Measurements from ENCODE around the gene FBLN1.
"Not testable (repeated sequence)": the region's sequence is repeated elsewhere in the genome, so short reads cannot be mapped to it uniquely, and the experiment has no call there.

FBLN1 gene

DNA sequence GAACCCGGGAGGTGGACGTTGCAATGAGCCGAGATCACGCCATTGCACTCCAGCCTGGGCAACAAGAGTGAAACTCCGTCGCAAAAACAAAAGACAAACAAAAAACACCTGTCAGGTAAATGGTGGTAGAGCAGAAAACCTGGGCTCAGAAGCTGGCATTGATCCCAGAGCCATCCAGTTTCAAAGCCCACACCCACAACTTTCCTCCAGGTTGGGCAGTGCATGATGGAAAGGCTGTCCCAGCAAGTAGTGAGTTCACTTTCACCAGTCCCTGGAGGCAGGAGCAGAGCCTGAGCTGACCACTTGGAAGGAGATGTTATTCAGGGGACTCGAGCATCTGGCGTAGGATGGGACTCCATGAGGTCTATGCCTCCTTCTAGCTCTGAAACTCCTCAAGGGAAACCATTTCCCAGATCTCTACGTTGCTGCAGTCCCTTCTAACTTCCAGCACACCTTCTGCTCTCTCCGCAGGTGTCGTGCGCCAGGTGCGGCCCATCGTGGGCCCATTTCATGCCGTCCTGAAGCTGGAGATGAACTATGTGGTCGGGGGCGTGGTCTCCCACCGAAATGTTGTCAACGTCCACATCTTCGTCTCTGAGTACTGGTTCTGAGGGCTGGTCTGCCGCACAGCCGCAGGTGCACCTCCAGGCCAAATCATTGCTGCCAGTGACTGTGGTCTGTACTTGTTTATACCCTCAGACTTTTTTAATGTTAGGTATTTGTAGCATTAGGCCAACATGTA, 97.3 kb downstream of the FBLN1 start:
- Mint-ChIP-seq H3K27me3 (ENCODE audit: low read depth) (no peaks in the 10 kb centered on the region), H3K4me3 (no peak overlapping the region), H3K36me3 (ENCODE audit: low read depth) (no peaks in the 10 kb centered on the region), H3K27ac (no peak overlapping the region), H3K4me1 (ENCODE audit: low read depth) (no peaks in the 10 kb centered on the region), H3K9me3 (peaks cover 4% of the 10 kb centered on the region)
- no peak for DNase-seq (ENCODE audit: low spot score)

DNA sequence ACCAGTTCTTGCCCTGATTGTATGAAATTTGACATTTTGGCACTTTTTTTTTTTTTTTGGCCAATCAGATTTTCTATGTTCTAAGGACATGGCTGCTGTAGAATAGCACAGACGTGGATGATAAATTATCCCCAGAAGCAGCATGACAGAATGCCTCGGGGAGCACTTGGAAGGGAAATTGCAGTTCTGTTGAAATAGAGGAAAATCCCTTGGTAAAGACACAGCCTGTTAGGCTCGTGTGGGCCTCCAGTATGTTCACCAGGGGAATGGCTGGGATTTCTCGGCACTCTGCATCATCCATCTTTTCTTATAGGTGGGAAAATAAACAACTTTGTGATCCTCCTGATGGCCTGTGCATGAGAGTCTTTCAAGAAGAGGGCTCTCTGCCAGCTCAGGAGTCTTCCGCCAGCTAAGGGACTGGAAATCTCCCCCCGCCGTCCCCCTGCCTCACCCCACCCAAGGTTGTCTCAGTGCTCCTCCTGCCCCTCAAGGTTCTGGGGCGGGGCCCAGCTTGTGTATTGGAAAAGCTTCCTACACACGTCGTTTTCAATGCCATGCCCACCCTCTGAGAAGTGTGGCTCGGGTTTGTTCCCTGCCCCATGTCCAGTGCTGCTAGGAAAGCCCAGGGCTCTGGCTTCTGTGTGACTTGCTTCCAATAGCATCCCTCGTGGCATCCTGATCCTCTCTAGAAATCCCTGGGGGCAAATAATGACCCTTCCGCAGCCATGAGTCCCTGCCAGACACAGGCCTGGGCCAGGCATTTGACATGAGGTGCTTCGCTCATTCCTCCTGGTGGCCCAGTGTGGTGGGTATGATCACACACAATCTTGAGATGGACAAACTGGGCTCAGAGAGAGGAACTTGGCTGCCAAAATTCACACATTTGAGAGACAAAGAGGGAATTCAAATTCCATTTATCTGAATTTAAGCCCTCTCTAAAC, 98.4 kb downstream of the FBLN1 start:
- no peaks in the 10 kb centered on the region for H3K36me3 Mint-ChIP-seq (ENCODE audit: low read depth)
- H3K4me3 Mint-ChIP-seq, result no peak overlapping the region
- H3K9me3 Mint-ChIP-seq, result no peaks in the 10 kb centered on the region
- H3K4me1 Mint-ChIP-seq (ENCODE audit: low read depth), result no peaks in the 10 kb centered on the region
- no peak for DNase-seq (ENCODE audit: low spot score)
- no peaks in the 10 kb centered on the region for H3K27me3 Mint-ChIP-seq (ENCODE audit: low read depth)
- no peak overlapping the region for H3K27ac Mint-ChIP-seq

DNA sequence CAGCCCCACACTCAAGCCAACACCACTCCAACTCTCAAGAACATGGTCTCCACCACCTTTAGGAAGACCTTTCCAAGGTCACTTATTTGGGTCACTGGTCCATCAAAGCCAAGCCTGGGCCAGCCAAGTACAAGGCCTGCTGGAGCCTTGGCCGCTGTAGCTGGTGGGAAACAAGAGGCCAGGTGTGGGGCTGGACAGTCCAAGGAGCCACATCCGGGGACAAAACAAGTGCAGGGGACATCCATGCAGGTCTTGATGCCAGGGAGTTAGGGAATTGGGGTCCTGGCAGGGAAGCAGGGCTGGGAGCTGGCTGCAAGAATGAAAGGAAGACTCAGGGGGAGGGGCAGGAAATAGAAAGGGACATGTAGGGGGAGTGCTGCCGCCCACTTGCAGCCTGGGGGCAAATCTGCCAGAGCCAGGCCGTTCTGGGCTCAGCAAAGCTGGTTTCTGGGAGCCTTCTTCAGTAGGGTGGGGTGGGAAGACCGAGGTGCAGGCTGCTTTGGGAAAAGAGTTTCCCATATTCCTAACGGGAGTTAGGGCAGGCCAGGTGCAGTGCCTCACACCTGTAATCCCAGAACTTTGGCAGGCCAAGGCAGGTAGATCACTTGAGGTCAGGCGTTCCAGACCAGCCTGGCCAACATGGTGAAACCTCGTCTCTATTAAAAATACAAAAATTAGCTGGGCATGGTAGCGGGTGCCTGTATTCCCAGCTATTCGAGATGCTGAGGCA, 99.5 kb downstream of the FBLN1 start:
- Mint-ChIP-seq H3K36me3 (ENCODE audit: low read depth) (no peaks in the 10 kb centered on the region), H3K4me1 (ENCODE audit: low read depth) (no peaks in the 10 kb centered on the region), H3K9me3 (no peaks in the 10 kb centered on the region), H3K27ac (no peak overlapping the region), H3K4me3 (no peak overlapping the region), H3K27me3 (ENCODE audit: low read depth) (peaks cover 2% of the 10 kb centered on the region)
- no peak for DNase-seq (ENCODE audit: low spot score)

DNA sequence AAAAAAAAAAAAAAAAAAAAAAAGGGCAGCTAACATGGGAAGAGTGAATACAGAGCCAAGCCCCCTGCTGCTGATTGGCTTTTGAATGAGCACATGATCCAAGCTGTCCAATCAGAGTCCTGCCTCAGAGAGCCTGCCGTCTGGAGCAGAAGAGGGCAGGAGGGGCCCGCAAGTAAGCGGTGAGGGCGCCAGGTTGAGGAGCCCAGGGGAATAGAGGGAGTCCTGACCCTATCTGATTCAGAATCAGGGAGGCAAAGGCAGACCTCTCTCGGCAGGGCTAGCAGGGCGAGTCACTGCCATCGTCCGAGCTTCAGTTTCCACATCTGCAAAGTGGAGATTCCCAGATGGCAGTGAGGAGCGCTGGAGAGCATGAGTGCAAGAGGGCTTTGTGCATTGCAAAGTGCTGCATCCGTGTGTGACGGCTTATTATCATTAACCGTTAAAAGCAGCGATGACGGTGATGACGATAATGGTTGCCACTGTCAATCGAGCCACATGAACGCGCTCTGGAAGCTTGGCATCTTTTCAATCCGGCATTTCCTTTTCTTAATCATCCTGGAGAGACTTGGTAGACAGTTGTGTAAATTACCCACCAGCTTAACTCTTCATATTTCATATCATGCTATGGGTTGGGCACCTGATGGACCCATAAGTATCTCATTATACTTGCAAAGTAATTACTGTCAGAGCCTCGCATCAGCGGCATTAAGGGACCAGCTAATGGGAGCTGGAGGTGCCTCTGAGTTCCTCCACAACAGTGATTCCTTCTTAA, 100.3 kb downstream of the FBLN1 start:
- H3K27me3 Mint-ChIP-seq (ENCODE audit: low read depth), result peaks cover 2% of the 10 kb centered on the region
- no peak overlapping the region for H3K27ac Mint-ChIP-seq
- H3K4me1 Mint-ChIP-seq (ENCODE audit: low read depth), result no peaks in the 10 kb centered on the region
- H3K36me3 Mint-ChIP-seq (ENCODE audit: low read depth), result no peaks in the 10 kb centered on the region
- no peaks in the 10 kb centered on the region for H3K9me3 Mint-ChIP-seq
- no peak overlapping the region for H3K4me3 Mint-ChIP-seq
- DNase-seq (ENCODE audit: low spot score), result no peak

DNA sequence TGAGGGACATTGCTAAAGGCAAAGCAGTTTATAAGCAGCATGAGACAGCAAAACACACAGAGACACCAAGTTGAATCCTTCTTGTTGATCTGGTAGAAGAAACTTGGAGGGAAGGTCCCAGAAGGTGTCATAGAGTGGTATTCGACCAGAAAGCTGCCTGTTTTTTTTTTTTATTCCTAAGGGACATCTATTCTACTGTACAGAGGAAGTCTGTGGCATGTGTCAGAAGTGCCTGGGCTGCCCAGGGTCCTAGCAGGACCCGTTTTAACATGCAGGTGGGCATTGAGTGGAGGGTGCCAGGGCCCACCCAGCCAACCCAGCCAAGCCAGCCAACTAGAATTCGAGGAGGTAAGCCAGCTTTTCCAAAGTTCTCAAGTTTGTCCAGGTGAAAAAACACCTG, 100.9 kb downstream of the FBLN1 start:
- H3K27ac Mint-ChIP-seq, result no peak overlapping the region
- H3K36me3 Mint-ChIP-seq (ENCODE audit: low read depth), result no peaks in the 10 kb centered on the region
- no peaks in the 10 kb centered on the region for H3K9me3 Mint-ChIP-seq

DNA sequence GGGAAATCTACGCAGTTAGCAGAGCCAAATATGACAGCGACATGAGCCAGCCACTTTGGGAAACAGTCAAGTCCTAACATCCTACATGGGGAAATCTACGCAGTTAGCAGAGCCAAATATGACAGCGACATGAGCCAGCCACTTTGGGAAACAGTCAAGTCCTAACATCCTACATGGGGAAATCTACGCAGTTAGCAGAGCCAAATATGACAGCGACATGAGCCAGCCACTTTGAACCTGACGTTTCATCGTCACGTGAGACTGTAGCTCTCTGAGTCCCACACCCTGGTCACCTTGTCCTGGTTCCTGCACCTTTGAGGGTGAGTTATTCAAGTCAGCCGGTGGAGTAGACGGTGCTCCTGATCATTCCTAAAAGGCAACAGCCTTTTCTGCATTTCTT, 105.4 kb downstream of the FBLN1 start:
- H3K4me3 Mint-ChIP-seq; H3K27me3 Mint-ChIP-seq (ENCODE audit: low read depth); H3K36me3 Mint-ChIP-seq (ENCODE audit: low read depth); H3K9me3 Mint-ChIP-seq; H3K4me1 Mint-ChIP-seq (ENCODE audit: low read depth); DNase-seq (ENCODE audit: low spot score); H3K27ac Mint-ChIP-seq: not testable (repeated sequence)

More for the DNA sequence above, 100.9 kb downstream of the FBLN1 start:
- H3K27me3 Mint-ChIP-seq (ENCODE audit: low read depth), result peaks cover 2% of the 10 kb centered on the region
- H3K4me1 Mint-ChIP-seq (ENCODE audit: low read depth), result no peaks in the 10 kb centered on the region
- H3K4me3 Mint-ChIP-seq, result no peak overlapping the region
- DNase-seq (ENCODE audit: low spot score), result no peak

DNA sequence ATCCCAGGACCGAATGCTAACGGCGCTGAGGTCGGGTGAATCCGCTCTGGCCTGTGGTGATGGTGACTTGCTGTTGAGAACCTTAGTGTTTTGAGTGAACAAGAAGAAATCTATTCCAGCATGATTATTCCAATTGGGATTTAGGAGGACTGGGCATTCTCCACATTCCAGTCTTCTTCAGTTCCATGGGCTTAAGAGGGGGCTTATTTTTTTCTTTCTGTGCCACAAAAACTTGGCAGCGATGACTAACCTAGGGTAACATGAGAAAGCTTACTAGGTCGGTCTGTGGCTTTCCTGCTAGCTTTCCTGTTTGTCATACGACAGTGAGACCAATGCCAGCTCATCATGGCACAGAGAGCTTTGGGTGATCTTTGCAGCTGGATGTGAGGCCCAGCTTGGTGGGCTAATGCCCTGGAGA, 106.1 kb downstream of the FBLN1 start:
- H3K4me1 Mint-ChIP-seq (ENCODE audit: low read depth), result peaks cover 8% of the 10 kb centered on the region
- DNase-seq (ENCODE audit: low spot score), result no peak
- H3K36me3 Mint-ChIP-seq (ENCODE audit: low read depth), result no peaks in the 10 kb centered on the region
- H3K27ac Mint-ChIP-seq, result no peak overlapping the region
- no peaks in the 10 kb centered on the region for H3K9me3 Mint-ChIP-seq
- no peak overlapping the region for H3K4me3 Mint-ChIP-seq
- H3K27me3 Mint-ChIP-seq (ENCODE audit: low read depth), result peaks cover 2% of the 10 kb centered on the region

DNA sequence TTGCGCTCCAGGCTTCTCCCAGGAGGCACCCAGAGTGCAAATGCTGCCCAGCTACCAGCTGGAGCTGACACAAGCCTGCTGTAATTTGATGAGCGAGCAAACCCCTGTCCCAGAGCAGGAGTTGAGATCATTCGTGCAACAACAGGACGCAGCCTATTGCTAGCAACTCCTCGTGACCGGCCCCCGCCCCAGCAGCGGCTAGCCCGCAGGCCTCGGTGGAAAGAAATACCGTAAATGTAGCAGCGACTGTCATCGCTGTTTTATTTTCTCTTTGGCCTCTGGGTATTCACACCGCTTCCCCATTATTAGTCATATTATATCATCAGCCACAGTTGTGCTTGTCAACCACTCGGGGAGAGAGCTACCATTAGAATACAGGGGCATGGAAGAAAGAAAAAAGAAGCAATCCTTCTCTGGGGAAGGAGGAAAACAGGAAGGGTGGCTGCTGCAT, 109.8 kb downstream of the FBLN1 start:
- peak; percentile 20 for DNase-seq (ENCODE audit: low spot score)
- Mint-ChIP-seq H3K9me3 (no peaks in the 10 kb centered on the region), H3K27ac (peak overlapping the region; percentile 59), H3K36me3 (ENCODE audit: low read depth) (no peaks in the 10 kb centered on the region), H3K4me1 (ENCODE audit: low read depth) (peaks cover 8% of the 10 kb centered on the region), H3K4me3 (peak overlapping the region; percentile 6), H3K27me3 (ENCODE audit: low read depth) (no peaks in the 10 kb centered on the region)

DNA sequence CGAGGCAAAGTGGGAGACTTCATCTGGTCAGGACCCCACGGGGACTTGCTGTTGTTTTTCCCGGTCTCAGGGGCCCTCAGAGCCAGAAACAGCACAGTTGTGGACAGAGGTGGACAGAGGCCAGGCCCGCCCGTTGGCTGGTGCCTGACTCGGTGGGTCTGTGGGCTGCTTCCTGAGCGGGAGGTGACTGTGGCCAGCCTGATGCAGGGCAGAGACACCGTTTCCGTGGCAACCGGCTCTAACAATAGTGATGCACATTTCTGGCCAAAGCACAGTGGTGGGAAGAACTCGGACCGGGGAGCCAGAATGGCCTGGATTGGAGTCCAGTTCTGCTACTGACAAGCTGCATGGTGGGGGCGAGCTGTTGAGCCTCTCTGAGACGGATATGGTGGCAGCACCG, 110.3 kb downstream of the FBLN1 start:
- no peak for DNase-seq (ENCODE audit: low spot score)
- peak overlapping the region; percentile 6 for H3K4me3 Mint-ChIP-seq
- H3K36me3 Mint-ChIP-seq (ENCODE audit: low read depth), result no peaks in the 10 kb centered on the region
- H3K27me3 Mint-ChIP-seq (ENCODE audit: low read depth), result no peaks in the 10 kb centered on the region
- no peaks in the 10 kb centered on the region for H3K9me3 Mint-ChIP-seq
- peak overlapping the region; percentile 59 for H3K27ac Mint-ChIP-seq
- peaks cover 8% of the 10 kb centered on the region for H3K4me1 Mint-ChIP-seq (ENCODE audit: low read depth)

DNA sequence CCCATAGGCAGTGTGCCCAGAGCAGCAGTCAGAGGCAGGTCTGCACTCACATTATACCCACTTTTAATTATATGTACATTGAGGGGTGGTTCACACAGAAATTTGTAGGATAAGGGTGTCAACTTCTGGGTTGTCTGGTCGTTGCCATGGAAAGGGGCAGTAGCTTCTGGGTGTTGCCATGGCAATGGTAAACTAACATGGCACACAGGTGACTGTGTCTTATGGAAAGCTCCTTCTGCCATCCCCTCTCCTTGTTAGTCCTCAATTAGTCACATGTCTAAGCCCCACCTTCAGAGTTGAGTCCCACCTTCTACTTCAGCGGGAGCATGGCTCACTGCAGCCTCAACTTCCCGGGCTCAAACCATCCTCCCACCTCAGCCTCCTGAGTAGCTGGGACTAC, 112.7 kb downstream of the FBLN1 start:
- H3K27ac Mint-ChIP-seq, result no peak overlapping the region
- no peaks in the 10 kb centered on the region for H3K36me3 Mint-ChIP-seq (ENCODE audit: low read depth)
- DNase-seq (ENCODE audit: low spot score), result no peak
- H3K4me3 Mint-ChIP-seq, result no peak overlapping the region
- no peaks in the 10 kb centered on the region for H3K9me3 Mint-ChIP-seq
- no peaks in the 10 kb centered on the region for H3K27me3 Mint-ChIP-seq (ENCODE audit: low read depth)
- H3K4me1 Mint-ChIP-seq (ENCODE audit: low read depth), result peaks cover 5% of the 10 kb centered on the region

DNA sequence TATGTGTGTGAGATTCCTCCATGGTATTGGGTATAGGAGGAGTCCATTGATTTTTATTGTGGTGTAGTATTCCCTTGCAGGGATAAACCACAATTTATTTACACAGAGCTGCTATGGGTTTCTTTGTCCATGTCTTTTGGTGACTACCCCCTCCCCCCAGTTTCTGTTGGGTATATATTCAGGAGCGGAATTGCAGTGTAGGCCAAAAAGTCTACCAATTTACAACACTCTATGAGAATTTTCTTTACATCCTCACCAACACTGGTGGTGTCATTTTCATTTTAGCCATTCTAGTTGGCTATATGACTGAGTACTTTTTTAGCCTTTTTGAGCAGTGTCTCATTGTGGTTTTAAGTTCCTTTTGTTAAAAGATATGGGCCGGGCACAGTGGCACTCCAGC, 113.7 kb downstream of the FBLN1 start:
- no peaks in the 10 kb centered on the region for H3K27me3 Mint-ChIP-seq (ENCODE audit: low read depth)
- H3K27ac Mint-ChIP-seq, result no peak overlapping the region
- H3K36me3 Mint-ChIP-seq (ENCODE audit: low read depth), result no peaks in the 10 kb centered on the region
- H3K4me3 Mint-ChIP-seq, result no peak overlapping the region
- H3K4me1 Mint-ChIP-seq (ENCODE audit: low read depth), result peaks cover 5% of the 10 kb centered on the region
- no peaks in the 10 kb centered on the region for H3K9me3 Mint-ChIP-seq
- no peak for DNase-seq (ENCODE audit: low spot score)

DNA sequence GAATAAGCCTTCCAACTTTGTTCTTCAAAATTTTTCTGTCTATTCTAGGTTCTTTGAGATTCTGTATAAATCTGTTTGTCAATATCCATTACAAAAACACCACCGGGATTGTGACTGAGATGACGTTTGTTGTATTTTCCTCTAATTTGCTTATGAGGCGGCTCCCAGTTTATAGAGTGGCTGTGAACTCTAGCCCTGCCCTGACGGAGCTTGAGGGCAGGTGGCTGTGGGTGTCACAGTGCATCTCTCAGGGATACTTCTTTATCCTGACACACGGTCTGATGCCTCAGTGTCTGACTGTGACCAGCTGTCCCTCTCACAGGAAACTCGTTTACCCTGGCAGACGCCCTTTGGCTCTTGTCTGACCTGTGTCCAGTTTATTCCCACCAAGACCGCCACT, 115.3 kb downstream of the FBLN1 start:
- Mint-ChIP-seq H3K27ac (no peak overlapping the region), H3K9me3 (no peaks in the 10 kb centered on the region), H3K4me1 (ENCODE audit: low read depth) (peaks cover 2% of the 10 kb centered on the region), H3K4me3 (no peak overlapping the region), H3K27me3 (ENCODE audit: low read depth) (no peaks in the 10 kb centered on the region), H3K36me3 (ENCODE audit: low read depth) (no peaks in the 10 kb centered on the region)
- DNase-seq (ENCODE audit: low spot score), result no peak

DNA sequence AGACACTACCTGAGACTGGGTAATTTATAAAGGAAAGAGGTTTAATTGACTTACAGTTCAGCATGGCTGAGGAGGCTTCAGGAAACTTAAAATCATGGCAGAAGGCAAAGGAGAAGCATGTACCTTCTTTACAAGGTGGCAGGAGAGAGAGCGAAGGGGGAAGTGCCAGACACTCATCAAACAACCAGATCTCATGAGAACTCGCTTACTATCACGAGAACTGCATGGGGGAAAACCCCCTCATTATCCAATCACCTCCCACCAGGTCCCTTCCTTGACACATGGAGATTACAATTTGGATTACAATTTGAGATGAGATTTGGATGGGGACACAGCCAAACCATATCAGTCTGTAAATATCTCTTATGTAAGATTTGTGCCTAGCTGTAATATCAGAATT, 118.0 kb downstream of the FBLN1 start:
- no peaks in the 10 kb centered on the region for H3K27me3 Mint-ChIP-seq (ENCODE audit: low read depth)
- peaks cover 2% of the 10 kb centered on the region for H3K4me1 Mint-ChIP-seq (ENCODE audit: low read depth)
- no peak overlapping the region for H3K27ac Mint-ChIP-seq
- no peak overlapping the region for H3K4me3 Mint-ChIP-seq
- no peak for DNase-seq (ENCODE audit: low spot score)
- no peaks in the 10 kb centered on the region for H3K9me3 Mint-ChIP-seq
- no peaks in the 10 kb centered on the region for H3K36me3 Mint-ChIP-seq (ENCODE audit: low read depth)
